HG03575 (cell line): ENCODE measurements around the gene MSLN.

ENCODE experiments used
- ATAC-seq: cut with Tn5 transposase; IDR thresholded peaks from one replicate; pipeline ENCODE4 v1.9.1; 2021; ENCODE audit not compliant: unreplicated experiment, insufficient number of reproducible peaks, low FRiP score; ENCODE audit errors: extremely low read depth

The MSLN gene

GRCh38 chr16:815861-816260, 55.3 kb downstream of the MSLN start:
- ATAC-seq: no peak

- no peak for ATAC-seq
These were observed 56.7 kb downstream of the MSLN start for GRCh38 chr16:817001-817906.

GRCh38 chr16:818132-818531, 57.6 kb downstream of the MSLN start:
- ATAC-seq: no peak
